ENCODE results near the gene EHBP1.

Gene EHBP1

GRCh38 chr2:63049211-63049969 lies 343.9 kb downstream of the EHBP1 start:
- no peak for DNase-seq (ENCODE audit: low read depth in 2 of 2, low spot score in 1 of 2)

GRCh38 chr2:63049970-63050333 lies 344.4 kb downstream of the EHBP1 start:
- no peak for DNase-seq (ENCODE audit: low read depth in 2 of 2, low spot score in 1 of 2)

GRCh38 chr2:63050334-63051041 lies 345.0 kb downstream of the EHBP1 start, which contains the start of gene OTX1:
Gene OTX1, plus strand, starts transcription at chr2:63050830. Its CDS starts 2,161 bp downstream, at chr2:63052991.
- DNase-seq (ENCODE audit: low read depth in 2 of 2, low spot score in 1 of 2): peak in 1 of 2 donors; percentile 31

GRCh38 chr2:63051042-63051794 lies 345.7 kb downstream of the EHBP1 start:
- no peak for DNase-seq (ENCODE audit: low read depth in 2 of 2, low spot score in 1 of 2)

- DNase-seq (ENCODE audit: low read depth in 2 of 2, low spot score in 1 of 2): no peak
These were observed 346.4 kb downstream of the EHBP1 start for GRCh38 chr2:63051795-63052333.

GRCh38 chr2:63052411-63053080 lies 347.0 kb downstream of the EHBP1 start:
- no peak for DNase-seq (ENCODE audit: low read depth in 2 of 2, low spot score in 1 of 2)

- DNase-seq (ENCODE audit: low read depth in 2 of 2, low spot score in 1 of 2): no peak
These were observed 347.8 kb downstream of the EHBP1 start for GRCh38 chr2:63053081-63053888.

- no peak for DNase-seq (ENCODE audit: low read depth in 2 of 2, low spot score in 1 of 2)
These were observed 348.5 kb downstream of the EHBP1 start for GRCh38 chr2:63053889-63054602.

- no peak for DNase-seq (ENCODE audit: low read depth in 2 of 2, low spot score in 1 of 2)
These were observed 349.3 kb downstream of the EHBP1 start for GRCh38 chr2:63054841-63055225.

GRCh38 chr2:63055226-63056106 lies 350.0 kb downstream of the EHBP1 start:
- no peak for DNase-seq (ENCODE audit: low read depth in 2 of 2, low spot score in 1 of 2)

- no peak for DNase-seq (ENCODE audit: low read depth in 2 of 2, low spot score in 1 of 2)
These were observed 350.9 kb downstream of the EHBP1 start for GRCh38 chr2:63056107-63057050.

- no peak for DNase-seq (ENCODE audit: low read depth in 2 of 2, low spot score in 1 of 2)
These were observed 352.0 kb downstream of the EHBP1 start for GRCh38 chr2:63057249-63058143.

- no peak for DNase-seq (ENCODE audit: low read depth in 2 of 2, low spot score in 1 of 2)
These were observed 352.8 kb downstream of the EHBP1 start for GRCh38 chr2:63058144-63058920.

GRCh38 chr2:63058921-63059792 lies 353.6 kb downstream of the EHBP1 start:
- no peak for DNase-seq (ENCODE audit: low read depth in 2 of 2, low spot score in 1 of 2)

All from stimulated activated CD8-positive, alpha-beta memory T cell treated with anti-CD3 and anti-CD28 coated beads, Interleukin-4, amount 100 ng/mL, for 4 hours (primary cell).